Panc1 (cell line): Measurements from ENCODE around the gene ASNSD1.
"Not testable (repeated sequence)": the region's sequence is repeated elsewhere in the genome, so short reads cannot be mapped to it uniquely, and the experiment has no call there.

Experiments used
- CTCF ChIP-seq: fragments of 450-650 bp; IDR thresholded peaks from 2 replicates; pipeline ENCODE4 v1.5.1; 2017; ENCODE audit warnings: mild to moderate bottlenecking
- POLR2AphosphoS5 ChIP-seq: IDR thresholded peaks from 2 replicates; pipeline ENCODE4 v1.6.1; 2012; ENCODE audit warnings: mild to moderate bottlenecking, low read depth, low read length, moderate library complexity
- REST ChIP-seq, 2 experiments: IDR thresholded peaks; 2 replicates each; pipeline ENCODE4 v1.6.1; 2011 to 2012; ENCODE audit warnings: low read depth in 2 of 2, control low read depth in 1 of 2, low read length in 1 of 2, mild to moderate bottlenecking in 1 of 2, moderate library complexity in 1 of 2; ENCODE audit not compliant: insufficient read depth in 1 of 2
- SIN3A ChIP-seq: IDR thresholded peaks from 2 replicates; pipeline ENCODE4 v1.6.1; 2012; ENCODE audit warnings: low read depth, mild to moderate bottlenecking, low read length, moderate library complexity, borderline replicate concordance; ENCODE audit not compliant: insufficient read depth
- TCF7L2 ChIP-seq: IDR thresholded peaks from 2 replicates; pipeline ENCODE4 v1.6.1; 2011; ENCODE audit warnings: mild to moderate bottlenecking, low read depth, low read length, inconsistent platforms

- not testable (repeated sequence) for TF ChIP-seq CTCF; POLR2AphosphoS5; SIN3A; TCF7L2; REST (IDR thresholded peaks at IDR 0.05; ENCODE audit: insufficient read depth in 1 of 2, low read depth in 2 of 2, low read length in 1 of 2)
Observed at GRCh38 chr2:189717593-189717992, 56.3 kb downstream of the ASNSD1 start.
